GM23338 (cell line): Measurements from ENCODE around the gene DDAH2. TPM values are rescaled to one million over a fixed set of nuclear protein-coding genes. Genes with fewer than 3 reads are reported as not detected.

Source experiments
- ATAC-seq: fragments of 200-7000 bp; cut with Tn5 transposase; 3 replicates; pipeline ENCODE4 v1.9.1; 2020
- DNase-seq: peaks from one replicate; pipeline ENCODE4 v3.0.0-alpha.2; 2015; ENCODE audit warnings: low spot score
- H2AFZ ChIP-seq: fragments of 200-600 bp; sonication (generic); 2 replicates; pipeline ENCODE4 v1.8.0; 2016; ENCODE audit warnings: antibody characterized with exemption, mild to moderate bottlenecking, moderate library complexity
- H3F3A ChIP-seq: fragments of 200-600 bp; sonication (generic); replicated peaks from 2 replicates; pipeline ENCODE4 v1.8.0; 2017; ENCODE audit warnings: antibody characterized with exemption, mixed run types, low read depth
- H3K27ac ChIP-seq: fragments of 200-600 bp; sonication (generic); 2 replicates; pipeline ENCODE4 v1.6.1; 2016; ENCODE audit warnings: low read depth
- H3K27me3 ChIP-seq: fragments of 200-600 bp; sonication (generic); 2 replicates; pipeline ENCODE4 v1.8.0; 2016; ENCODE audit warnings: mild to moderate bottlenecking, mixed run types, moderate library complexity; ENCODE audit not compliant: insufficient read depth
- H3K36me3 ChIP-seq: fragments of 200-600 bp; sonication (generic); 2 replicates; pipeline ENCODE4 v1.8.0; 2016; ENCODE audit warnings: mild to moderate bottlenecking; ENCODE audit not compliant: insufficient read depth
- H3K4me1 ChIP-seq: fragments of 200-600 bp; sonication (generic); 2 replicates; pipeline ENCODE4 v1.8.0; 2016; ENCODE audit warnings: mild to moderate bottlenecking, moderate library complexity; ENCODE audit not compliant: insufficient read depth
- H3K4me2 ChIP-seq: fragments of 200-600 bp; sonication (generic); 2 replicates; pipeline ENCODE4 v1.7.1; 2017; ENCODE audit warnings: mixed run types
- H3K4me3 ChIP-seq: fragments of 200-600 bp; sonication (generic); 2 replicates; pipeline ENCODE4 v1.6.1; 2016; ENCODE audit warnings: mixed run types
- H3K79me2 ChIP-seq: fragments of 200-600 bp; sonication (generic); replicated peaks from 2 replicates; pipeline ENCODE4 v1.8.0; 2017; ENCODE audit warnings: mild to moderate bottlenecking; ENCODE audit not compliant: insufficient read depth
- H3K9me2 ChIP-seq: fragments of 200-600 bp; sonication (generic); 2 replicates; pipeline ENCODE4 v1.8.0; 2017; ENCODE audit not compliant: insufficient read depth
- H4K20me1 ChIP-seq: fragments of 200-600 bp; sonication (generic); replicated peaks from 2 replicates; pipeline ENCODE4 v1.8.0; 2017; ENCODE audit warnings: mild to moderate bottlenecking; ENCODE audit not compliant: insufficient read depth
- H3K27ac Mint-ChIP-seq: 2 replicates; pipeline ENCODE4 v1.8.0; 2020; ENCODE audit warnings: inconsistent platforms, mild to moderate bottlenecking, moderate library complexity, mixed read lengths
- H3K27me3 Mint-ChIP-seq: 3 replicates; pipeline ENCODE4 v1.8.0; 2022; ENCODE audit warnings: low read depth, mild to moderate bottlenecking, moderate library complexity, mixed read lengths, inconsistent platforms; ENCODE audit not compliant: insufficient read depth, poor library complexity
- H3K36me3 Mint-ChIP-seq: 3 replicates; pipeline ENCODE4 v1.8.0; 2021; ENCODE audit warnings: low read depth, mild to moderate bottlenecking, inconsistent platforms, moderate library complexity, mixed read lengths
- H3K4me1 Mint-ChIP-seq: 3 replicates; pipeline ENCODE4 v1.8.0; 2020; ENCODE audit warnings: mild to moderate bottlenecking, inconsistent platforms, mixed read lengths
- H3K4me3 Mint-ChIP-seq: 3 replicates; pipeline ENCODE4 v1.8.0; 2021; ENCODE audit warnings: moderate library complexity, mild to moderate bottlenecking, inconsistent platforms, mixed read lengths
- H3K9me3 Mint-ChIP-seq: 3 replicates; pipeline ENCODE4 v1.8.0; 2020; ENCODE audit warnings: moderate library complexity, mild to moderate bottlenecking, inconsistent platforms, mixed read lengths
- CREB1 ChIP-seq: fragments of 250-450 bp; sonication (Bioruptor Pico); IDR thresholded peaks from 2 replicates; pipeline ENCODE4 v1.5.0; 2020; ENCODE audit warnings: low read depth, mild to moderate bottlenecking, moderate library complexity
- CTCF ChIP-seq, 2 experiments: fragments of 200-600 bp in 1 of 2; sonication (generic) in 1 of 2; conservative IDR thresholded peaks; 2 replicates each; pipeline versions ENCODE4 v1.5.1 to v1.6.1; 2016 to 2017; ENCODE audit warnings: antibody characterized with exemption in 2 of 2, low read depth in 2 of 2, mild to moderate bottlenecking in 2 of 2, moderate library complexity in 1 of 2
- ETS1 ChIP-seq: IDR thresholded peaks from 2 replicates; pipeline ENCODE4 v1.6.1; 2016; ENCODE audit warnings: antibody characterized with exemption
- EZH2 ChIP-seq: fragments of 200-600 bp; sonication (generic); IDR thresholded peaks from one replicate; pipeline ENCODE4 v1.8.0; 2017; ENCODE audit warnings: antibody characterized with exemption, mild to moderate bottlenecking, low read depth; ENCODE audit not compliant: unreplicated experiment
- EZH2phosphoT487 ChIP-seq: fragments of 200-600 bp; sonication (generic); IDR thresholded peaks from one replicate; pipeline ENCODE4 v1.8.1; 2018; ENCODE audit warnings: antibody characterized with exemption; ENCODE audit not compliant: unreplicated experiment
- JUNB ChIP-seq: IDR thresholded peaks from one replicate; pipeline ENCODE4 v1.6.1; 2016; ENCODE audit warnings: antibody characterized with exemption; ENCODE audit not compliant: unreplicated experiment
- NANOG ChIP-seq: IDR thresholded peaks from 2 replicates; pipeline ENCODE4 v1.6.1; 2016; ENCODE audit warnings: antibody characterized with exemption, borderline replicate concordance
- POLR2AphosphoS5 ChIP-seq: IDR thresholded peaks from 2 replicates; pipeline ENCODE4 v1.6.1; 2016; ENCODE audit warnings: antibody characterized with exemption, low read depth
- REST ChIP-seq: IDR thresholded peaks from one replicate; pipeline ENCODE4 v1.6.1; 2018; ENCODE audit warnings: antibody characterized with exemption; ENCODE audit not compliant: unreplicated experiment
- STAT1 ChIP-seq: IDR thresholded peaks from one replicate; pipeline ENCODE4 v1.6.1; 2016; ENCODE audit warnings: antibody characterized with exemption; ENCODE audit not compliant: unreplicated experiment
- ZNF114 ChIP-seq: fragments of 250-450 bp; sonication (Bioruptor Pico); IDR thresholded peaks from 2 replicates; pipeline ENCODE4 v1.5.0; 2020; ENCODE audit warnings: mild to moderate bottlenecking, moderate library complexity
- ZNF331 ChIP-seq: fragments of 250-450 bp; sonication (Bioruptor Pico); IDR thresholded peaks from 2 replicates; pipeline ENCODE4 v1.5.0; 2020; ENCODE audit warnings: low read depth, mild to moderate bottlenecking, moderate library complexity
- polyA plus RNA-seq: library from polyadenylated mRNA; unstranded; fragments of >200 nt; fragmentation: Nextera tagmentation; extraction: Ambion mirVana; gene quantifications from 2 replicates; pipeline ENCODE4 v1.2.1, GENCODE V29; 2016
- total RNA-seq: library from RNA; depleted of rRNA; stranded (reverse); fragments of >200 nt; shearing (Covaris generic); gene quantifications from 2 replicates; pipeline ENCODE4 v1.2.3, GENCODE V29; 2014

DDAH2 gene
- total and polyA plus RNA-seq, 2 experiments from 2014 or later, result 58.7 to 65.1 TPM

GRCh38 chr6:31723980-31724691, 5.0 kb downstream of the DDAH2 start:
- H3K36me3 ChIP-seq, result no peaks in the 10 kb centered on the region
- no peaks in the 10 kb centered on the region for H3K9me2 ChIP-seq
- ATAC-seq (no peak), DNase-seq (no peak)
- no peak overlapping the region for H3K27ac Mint-ChIP-seq
- H3K4me3 Mint-ChIP-seq, result no peak overlapping the region
- H3F3A ChIP-seq, result no peaks in the 10 kb centered on the region
- no peak for TF ChIP-seq POLR2AphosphoS5
- no peak for TF ChIP-seq ETS1
- no peak for TF ChIP-seq REST
- no peak for TF ChIP-seq ZNF114 (CRISPR knock-in tag)
- TF ChIP-seq STAT1, result no peak
- TF ChIP-seq ZNF331 (CRISPR knock-in tag), result no peak
- TF ChIP-seq JUNB, result no peak
- no peak for TF ChIP-seq EZH2
- no peak for TF ChIP-seq EZH2phosphoT487
- TF ChIP-seq CREB1, result no peak
- TF ChIP-seq CTCF (conservative IDR thresholded peaks at IDR 0.05; ENCODE audit: low read depth in 2 of 2), result no peak
- TF ChIP-seq NANOG, result no peak
- no peaks in the 10 kb centered on the region; the same call in 2 of the 3 replicates for H3K9me3 Mint-ChIP-seq
- no peak overlapping the region for H2AFZ ChIP-seq
- H3K4me1 ChIP-seq, result peaks cover 4% of the 10 kb centered on the region; the same call in 1 of the 2 replicates
- H4K20me1 ChIP-seq, result no peaks in the 10 kb centered on the region
- H3K79me2 ChIP-seq, result no peaks in the 10 kb centered on the region
- no peak overlapping the region for H3K4me3 ChIP-seq
- peaks cover 8% of the 10 kb centered on the region; the same call in 1 of the 2 replicates for H3K27me3 ChIP-seq
- peaks cover 9% of the 10 kb centered on the region; the same call in 1 of the 3 replicates for H3K4me1 Mint-ChIP-seq
- H3K27ac ChIP-seq, result no peak overlapping the region
- H3K36me3 Mint-ChIP-seq, result peaks cover 22% of the 10 kb centered on the region
- H3K27me3 Mint-ChIP-seq, result peaks cover 21% of the 10 kb centered on the region
- H3K4me2 ChIP-seq, result no peak overlapping the region
